HG02840 (cell line): ENCODE data around the gene OR5M3.

Source experiments
- ATAC-seq: cut with Tn5 transposase; IDR thresholded peaks from one replicate; pipeline ENCODE4 v1.9.1; 2021; ENCODE audit warnings: mild to moderate bottlenecking, moderate library complexity, moderate number of reproducible peaks; ENCODE audit not compliant: unreplicated experiment, low FRiP score

The OR5M3 gene

GRCh38 chr11:56473252-56473651, at the start of gene OR5M3:
TSS of gene OR5M3 (minus strand) at chr11:56473352. CDS start at chr11:56470497, 2,855 bp downstream.
- ATAC-seq: no peak

- no peak for ATAC-seq
Observed at GRCh38 chr11:56522008-56522407, 48.9 kb upstream of the OR5M3 start.

GRCh38 chr11:56513280-56513679, 40.1 kb upstream of the OR5M3 start:
- no peak for ATAC-seq

GRCh38 chr11:56509439-56509838, 36.3 kb upstream of the OR5M3 start:
- no peak for ATAC-seq

GRCh38 chr11:56497010-56497409, 23.9 kb upstream of the OR5M3 start:
- ATAC-seq: no peak

- no peak for ATAC-seq
Observed at GRCh38 chr11:56495117-56495516, 22.0 kb upstream of the OR5M3 start.

GRCh38 chr11:56491270-56491669, 18.1 kb upstream of the OR5M3 start, which contains the start of gene OR5M8:
TSS of gene OR5M8 (minus strand) at chr11:56491370. CDS start at chr11:56491370, 0 bp downstream.
- no peak for ATAC-seq

- no peak for ATAC-seq
Observed at GRCh38 chr11:56486801-56487200, 13.6 kb upstream of the OR5M3 start.

- no peak for ATAC-seq
Observed at GRCh38 chr11:56474729-56475235, 1.6 kb upstream of the OR5M3 start.

GRCh38 chr11:56457076-56457475, 16.1 kb downstream of the OR5M3 start:
- no peak for ATAC-seq

GRCh38 chr11:56453521-56453920, 19.6 kb downstream of the OR5M3 start:
- ATAC-seq: no peak
